Endothelial cell (in vitro differentiated cells): ENCODE measurements around the gene ADARB2. TPM values are rescaled to one million over a fixed set of nuclear protein-coding genes. Genes with fewer than 3 reads are reported as not detected.

Experiments used
- DNase-seq: peaks from one replicate; pipeline ENCODE4 v3.0.0; 2021; ENCODE audit warnings: low spot score
- H3K27ac Mint-ChIP-seq: one replicate; pipeline ENCODE4 v1.8.0; 2021; ENCODE audit warnings: mixed read lengths, inconsistent platforms; ENCODE audit not compliant: unreplicated experiment
- H3K27me3 Mint-ChIP-seq: one replicate; pipeline ENCODE4 v1.8.0; 2021; ENCODE audit warnings: mild to moderate bottlenecking, moderate library complexity, mixed read lengths, inconsistent platforms; ENCODE audit not compliant: unreplicated experiment
- H3K36me3 Mint-ChIP-seq: one replicate; pipeline ENCODE4 v1.8.0; 2021; ENCODE audit warnings: mild to moderate bottlenecking, low read depth, mixed read lengths, inconsistent platforms; ENCODE audit not compliant: unreplicated experiment
- H3K4me1 Mint-ChIP-seq: one replicate; pipeline ENCODE4 v1.8.0; 2021; ENCODE audit warnings: mild to moderate bottlenecking, mixed read lengths, inconsistent platforms; ENCODE audit not compliant: unreplicated experiment
- H3K4me3 Mint-ChIP-seq: one replicate; pipeline ENCODE4 v1.8.0; 2021; ENCODE audit warnings: mild to moderate bottlenecking, mixed read lengths, inconsistent platforms; ENCODE audit not compliant: unreplicated experiment
- H3K9me3 Mint-ChIP-seq: one replicate; pipeline ENCODE4 v1.8.0; 2021; ENCODE audit warnings: mixed read lengths, inconsistent platforms; ENCODE audit not compliant: unreplicated experiment
- CTCF ChIP-seq: fragments of 200-600 bp; sonication (generic); IDR thresholded peaks from one replicate; pipeline ENCODE4 v1.5.0; 2021; ENCODE audit warnings: antibody characterized with exemption; ENCODE audit not compliant: unreplicated experiment
- total RNA-seq: library from RNA; stranded (reverse); fragmentation: NEBNext Ultra II Directional; extraction: Animal tissue kit (Norgen Biotek cat#: 25700); gene quantifications from one replicate; pipeline ENCODE4 v1.2.1, GENCODE V29; 2021; ENCODE audit not compliant: unreplicated experiment

The ADARB2 gene
- total RNA-seq, 1 donor from 2014 or later = 54.9 TPM

- no peak overlapping the region for H3K4me3 Mint-ChIP-seq
- no peak overlapping the region for H3K27ac Mint-ChIP-seq
Observed at GRCh38 chr10:1732564-1732996, 4.7 kb downstream of the ADARB2 start.

GRCh38 chr10:1731592-1731991 is 5.7 kb downstream of the ADARB2 start:
- DNase-seq = no peak
- TF ChIP-seq CTCF = no peak
- Mint-ChIP-seq H3K36me3 (no peaks in the 10 kb centered on the region), H3K4me1 (peaks cover 23% of the 10 kb centered on the region), H3K27me3 (peaks cover 1% of the 10 kb centered on the region), H3K27ac (no peak overlapping the region), H3K9me3 (no peaks in the 10 kb centered on the region), H3K4me3 (no peak overlapping the region)

More at GRCh38 chr10:1732564-1732996, 4.7 kb downstream of the ADARB2 start:
- no peak for DNase-seq
- Mint-ChIP-seq H3K36me3 (no peaks in the 10 kb centered on the region), H3K9me3 (no peaks in the 10 kb centered on the region), H3K4me1 (peaks cover 23% of the 10 kb centered on the region), H3K27me3 (peaks cover 1% of the 10 kb centered on the region)
- TF ChIP-seq CTCF = no peak

GRCh38 chr10:1729751-1730150 is 7.6 kb downstream of the ADARB2 start:
- Mint-ChIP-seq H3K9me3 (no peaks in the 10 kb centered on the region), H3K27ac (no peak overlapping the region), H3K4me3 (no peak overlapping the region), H3K36me3 (no peaks in the 10 kb centered on the region), H3K4me1 (peaks cover 14% of the 10 kb centered on the region), H3K27me3 (peaks cover 1% of the 10 kb centered on the region)
- TF ChIP-seq CTCF = no peak
- DNase-seq = no peak

GRCh38 chr10:1726861-1727260 is 10.5 kb downstream of the ADARB2 start:
- H3K9me3 Mint-ChIP-seq = no peaks in the 10 kb centered on the region
- DNase-seq = no peak
- no peak overlapping the region for H3K4me3 Mint-ChIP-seq
- no peaks in the 10 kb centered on the region for H3K36me3 Mint-ChIP-seq
- H3K4me1 Mint-ChIP-seq = peaks cover 4% of the 10 kb centered on the region
- TF ChIP-seq CTCF = no peak
- H3K27ac Mint-ChIP-seq = no peak overlapping the region
- H3K27me3 Mint-ChIP-seq = no peaks in the 10 kb centered on the region

- Mint-ChIP-seq H3K36me3 (no peaks in the 10 kb centered on the region), H3K9me3 (no peaks in the 10 kb centered on the region), H3K4me3 (no peak overlapping the region), H3K27ac (no peak overlapping the region), H3K4me1 (no peaks in the 10 kb centered on the region), H3K27me3 (no peaks in the 10 kb centered on the region)
- DNase-seq = no peak
- TF ChIP-seq CTCF = no peak
Observed at GRCh38 chr10:1724921-1725488, 12.3 kb downstream of the ADARB2 start.
